ENCODE measurements around the gene SH3BP1.

DNA sequence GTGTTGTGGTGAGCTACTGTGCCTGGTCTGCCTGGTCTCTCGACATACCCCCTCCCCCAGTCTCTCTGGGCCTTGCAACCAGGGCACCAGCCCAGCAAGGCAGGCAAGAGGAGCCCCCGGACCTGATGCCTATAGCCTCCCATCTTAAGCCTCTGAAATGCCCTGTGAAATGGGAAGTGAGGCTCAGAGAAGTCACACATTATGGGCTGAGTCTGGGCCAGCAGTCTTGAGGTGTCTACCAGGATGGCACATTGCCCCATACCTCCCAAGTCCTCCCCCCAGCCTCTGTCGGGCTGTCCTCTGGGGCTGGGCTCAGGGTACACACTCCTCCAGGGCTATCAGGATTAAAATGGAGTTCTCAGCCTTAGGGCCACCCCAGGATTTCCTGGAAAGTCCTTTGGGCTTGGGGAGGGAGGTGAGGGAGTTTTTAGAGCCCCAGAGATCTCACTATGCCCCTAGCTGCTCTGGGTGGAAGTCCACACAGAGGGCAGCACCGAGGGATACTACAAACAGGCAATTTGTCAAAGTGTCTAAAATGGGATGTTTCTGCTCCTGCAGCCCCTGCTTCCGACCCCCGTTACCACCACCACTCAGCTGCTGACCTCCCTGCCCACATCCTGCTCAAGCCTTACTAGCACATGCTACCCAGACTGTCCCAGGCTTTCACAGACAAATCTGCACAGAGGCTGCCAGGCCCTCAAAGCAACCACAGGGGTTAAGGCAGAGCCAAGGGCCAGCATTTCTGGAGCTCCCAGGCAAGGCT is 3.1 kb upstream of the SH3BP1 start:
- TF ChIP-seq, protein P1, sequence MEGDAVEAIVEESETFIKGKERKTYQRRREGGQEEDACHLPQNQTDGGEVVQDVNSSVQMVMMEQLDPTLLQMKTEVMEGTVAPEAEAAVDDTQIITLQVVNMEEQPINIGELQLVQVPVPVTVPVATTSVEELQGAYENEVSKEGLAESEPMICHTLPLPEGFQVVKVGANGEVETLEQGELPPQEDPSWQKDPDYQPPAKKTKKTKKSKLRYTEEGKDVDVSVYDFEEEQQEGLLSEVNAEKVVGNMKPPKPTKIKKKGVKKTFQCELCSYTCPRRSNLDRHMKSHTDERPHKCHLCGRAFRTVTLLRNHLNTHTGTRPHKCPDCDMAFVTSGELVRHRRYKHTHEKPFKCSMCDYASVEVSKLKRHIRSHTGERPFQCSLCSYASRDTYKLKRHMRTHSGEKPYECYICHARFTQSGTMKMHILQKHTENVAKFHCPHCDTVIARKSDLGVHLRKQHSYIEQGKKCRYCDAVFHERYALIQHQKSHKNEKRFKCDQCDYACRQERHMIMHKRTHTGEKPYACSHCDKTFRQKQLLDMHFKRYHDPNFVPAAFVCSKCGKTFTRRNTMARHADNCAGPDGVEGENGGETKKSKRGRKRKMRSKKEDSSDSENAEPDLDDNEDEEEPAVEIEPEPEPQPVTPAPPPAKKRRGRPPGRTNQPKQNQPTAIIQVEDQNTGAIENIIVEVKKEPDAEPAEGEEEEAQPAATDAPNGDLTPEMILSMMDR (IDR thresholded peaks at IDR 0.05; ENCODE audit: control extremely low read depth in 1 of 3, insufficient read depth in 1 of 3, low read depth in 1 of 3, low read length in 3 of 3): peak; percentile 36
- TF ChIP-seq POLR2A (IDR thresholded peaks at IDR 0.05; ENCODE audit: control extremely low read depth in 1 of 2, low read depth in 2 of 2, low read length in 2 of 2): no peak
- no peak for TF ChIP-seq BCL11A (IDR thresholded peaks at IDR 0.05; ENCODE audit: low read depth in 2 of 2, low read length in 2 of 2)
- TF ChIP-seq, protein P2, sequence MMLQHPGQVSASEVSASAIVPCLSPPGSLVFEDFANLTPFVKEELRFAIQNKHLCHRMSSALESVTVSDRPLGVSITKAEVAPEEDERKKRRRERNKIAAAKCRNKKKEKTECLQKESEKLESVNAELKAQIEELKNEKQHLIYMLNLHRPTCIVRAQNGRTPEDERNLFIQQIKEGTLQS (IDR thresholded peaks at IDR 0.05; ENCODE audit: insufficient read depth, low read depth, low read length): no peak
- no peak for TF ChIP-seq TAF1 (IDR thresholded peaks at IDR 0.05; ENCODE audit: low read depth, low read length)
- TF ChIP-seq, protein P3, sequence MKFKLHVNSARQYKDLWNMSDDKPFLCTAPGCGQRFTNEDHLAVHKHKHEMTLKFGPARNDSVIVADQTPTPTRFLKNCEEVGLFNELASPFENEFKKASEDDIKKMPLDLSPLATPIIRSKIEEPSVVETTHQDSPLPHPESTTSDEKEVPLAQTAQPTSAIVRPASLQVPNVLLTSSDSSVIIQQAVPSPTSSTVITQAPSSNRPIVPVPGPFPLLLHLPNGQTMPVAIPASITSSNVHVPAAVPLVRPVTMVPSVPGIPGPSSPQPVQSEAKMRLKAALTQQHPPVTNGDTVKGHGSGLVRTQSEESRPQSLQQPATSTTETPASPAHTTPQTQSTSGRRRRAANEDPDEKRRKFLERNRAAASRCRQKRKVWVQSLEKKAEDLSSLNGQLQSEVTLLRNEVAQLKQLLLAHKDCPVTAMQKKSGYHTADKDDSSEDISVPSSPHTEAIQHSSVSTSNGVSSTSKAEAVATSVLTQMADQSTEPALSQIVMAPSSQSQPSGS (IDR thresholded peaks at IDR 0.05; ENCODE audit: low read length): no peak
- no peak for TF ChIP-seq RNF2 (IDR thresholded peaks at IDR 0.05; ENCODE audit: borderline replicate concordance, low read depth, low read length, missing control alignments, poor library complexity, severe bottlenecking)
- no peak for TF ChIP-seq YY1 (IDR thresholded peaks at IDR 0.05; ENCODE audit: low read depth, low read length)
- TF ChIP-seq FOSL1 (IDR thresholded peaks at IDR 0.05; ENCODE audit: insufficient read depth, low read depth, low read length): no peak
- TF ChIP-seq, protein P4, sequence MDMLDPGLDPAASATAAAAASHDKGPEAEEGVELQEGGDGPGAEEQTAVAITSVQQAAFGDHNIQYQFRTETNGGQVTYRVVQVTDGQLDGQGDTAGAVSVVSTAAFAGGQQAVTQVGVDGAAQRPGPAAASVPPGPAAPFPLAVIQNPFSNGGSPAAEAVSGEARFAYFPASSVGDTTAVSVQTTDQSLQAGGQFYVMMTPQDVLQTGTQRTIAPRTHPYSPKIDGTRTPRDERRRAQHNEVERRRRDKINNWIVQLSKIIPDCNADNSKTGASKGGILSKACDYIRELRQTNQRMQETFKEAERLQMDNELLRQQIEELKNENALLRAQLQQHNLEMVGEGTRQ (IDR thresholded peaks at IDR 0.05; ENCODE audit: low read length): no peak
- no peak for TF ChIP-seq SP2 (IDR thresholded peaks at IDR 0.05; ENCODE audit: low read length)
- no peak for TF ChIP-seq JUND (IDR thresholded peaks at IDR 0.05; ENCODE audit: low read length)

Measured in H1 (cell line).